Progenitor cell of endocrine pancreas (in vitro differentiated cells): ENCODE data around the gene CEP128. TPM values are rescaled to one million over a fixed set of nuclear protein-coding genes. Genes with fewer than 3 reads are reported as not detected.

Experiments used
- DNase-seq: peaks from one replicate; pipeline ENCODE4 v3.0.0; 2021; ENCODE audit warnings: low spot score; ENCODE audit not compliant: unreplicated experiment
- H3K27ac Mint-ChIP-seq: 2 replicates; pipeline ENCODE4 v1.8.0; 2021; ENCODE audit warnings: mild to moderate bottlenecking, moderate library complexity, mixed read lengths
- H3K27me3 Mint-ChIP-seq: 2 replicates; pipeline ENCODE4 v1.8.0; 2021; ENCODE audit warnings: mixed read lengths
- H3K36me3 Mint-ChIP-seq: 2 replicates; pipeline ENCODE4 v1.8.0; 2022; ENCODE audit warnings: mixed read lengths; ENCODE audit not compliant: insufficient read depth
- H3K4me1 Mint-ChIP-seq: 2 replicates; pipeline ENCODE4 v1.8.0; 2021; ENCODE audit warnings: low read depth, mixed read lengths
- H3K4me3 Mint-ChIP-seq: 2 replicates; pipeline ENCODE4 v1.8.0; 2021; ENCODE audit warnings: low read depth, mild to moderate bottlenecking, moderate library complexity, mixed read lengths
- H3K9me3 Mint-ChIP-seq: 2 replicates; pipeline ENCODE4 v1.8.0; 2021; ENCODE audit warnings: low read depth, mixed read lengths
- CTCF ChIP-seq: fragments of 200-600 bp; sonication (generic); IDR thresholded peaks from one replicate; pipeline ENCODE4 v1.5.0; 2021; ENCODE audit warnings: antibody characterized with exemption, mild to moderate bottlenecking; ENCODE audit not compliant: unreplicated experiment
- total RNA-seq: library from RNA; stranded (reverse); gene quantifications from 2 replicates; pipeline ENCODE4 v1.2.1, GENCODE V29; 2021

Gene CEP128
- total RNA-seq, 1 donor from 2014 or later = 15.9 TPM

- H3K27ac Mint-ChIP-seq = no peak overlapping the region
- no peaks in the 10 kb centered on the region for H3K36me3 Mint-ChIP-seq
- no peaks in the 10 kb centered on the region for H3K9me3 Mint-ChIP-seq
- H3K27me3 Mint-ChIP-seq = no peaks in the 10 kb centered on the region
- no peak for TF ChIP-seq CTCF
- DNase-seq = no peak
- H3K4me3 Mint-ChIP-seq = no peak overlapping the region
- H3K4me1 Mint-ChIP-seq = no peaks in the 10 kb centered on the region
These were observed 170.3 kb downstream of the CEP128 start for GRCh38 chr14:80771201-80771600.

DNA sequence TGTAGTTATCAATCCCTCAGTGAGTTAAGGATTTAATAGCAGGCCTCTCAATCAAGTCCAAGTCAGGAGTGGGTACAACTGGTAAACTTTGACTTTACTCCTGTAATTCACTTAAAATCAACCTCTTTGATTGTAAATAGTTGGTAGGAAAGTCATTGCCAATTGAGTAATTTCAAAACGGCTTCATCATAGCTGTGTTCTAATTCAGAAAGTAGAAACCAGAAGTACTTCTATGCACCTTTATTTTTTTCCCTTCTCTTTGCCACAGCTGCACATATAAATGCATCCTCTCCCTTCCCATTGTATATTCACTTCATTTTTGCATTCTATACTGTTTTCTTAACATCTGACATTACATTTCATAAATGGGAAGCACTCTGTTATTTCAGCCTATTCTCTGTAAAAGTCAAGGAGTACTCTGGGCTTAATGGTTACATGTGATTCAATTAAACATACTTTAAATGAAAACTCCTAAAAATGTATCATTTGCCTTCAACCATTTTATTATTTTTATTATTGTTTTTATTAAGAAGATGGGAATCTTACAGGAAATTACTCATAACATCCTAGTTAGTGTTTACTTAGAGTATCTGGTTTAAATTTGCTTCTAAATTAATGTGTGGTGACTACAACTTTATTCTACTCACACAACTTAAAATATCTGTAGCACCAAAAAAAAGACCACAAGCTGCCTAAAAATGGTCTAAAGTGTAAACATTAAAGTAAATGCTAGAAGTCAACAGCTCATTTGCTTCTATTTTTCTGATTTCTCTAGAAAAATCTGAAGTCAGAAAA is 171.2 kb downstream of the CEP128 start:
- Mint-ChIP-seq H3K4me3 (no peak overlapping the region), H3K27ac (no peak overlapping the region), H3K9me3 (no peaks in the 10 kb centered on the region), H3K36me3 (no peaks in the 10 kb centered on the region), H3K4me1 (no peaks in the 10 kb centered on the region), H3K27me3 (no peaks in the 10 kb centered on the region)
- no peak for DNase-seq
- no peak for TF ChIP-seq CTCF

DNA sequence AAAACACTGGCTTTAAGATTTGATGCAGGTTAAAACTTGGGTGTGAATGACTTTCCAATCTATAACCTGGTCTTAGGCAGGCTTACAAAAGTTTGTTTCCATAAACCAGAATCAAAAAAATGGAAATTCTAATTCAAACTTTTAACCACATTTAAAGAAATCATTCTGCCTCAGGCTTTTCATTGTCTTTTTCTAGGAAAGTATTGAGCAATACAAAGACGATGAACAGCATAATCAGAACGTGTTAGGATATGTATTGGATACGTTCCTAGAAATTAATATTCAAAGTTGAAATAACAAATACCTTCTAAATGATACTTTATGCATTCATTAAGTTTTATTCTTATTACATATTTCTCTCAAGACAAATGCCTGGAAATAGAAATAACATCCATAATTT is 172.9 kb downstream of the CEP128 start:
- H3K4me1 Mint-ChIP-seq = no peaks in the 10 kb centered on the region
- H3K36me3 Mint-ChIP-seq = no peaks in the 10 kb centered on the region
- no peaks in the 10 kb centered on the region for H3K9me3 Mint-ChIP-seq
- H3K4me3 Mint-ChIP-seq = no peak overlapping the region
- no peak for TF ChIP-seq CTCF
- no peak overlapping the region for H3K27ac Mint-ChIP-seq
- no peak for DNase-seq
- H3K27me3 Mint-ChIP-seq = no peaks in the 10 kb centered on the region

- Mint-ChIP-seq H3K27ac (no peak overlapping the region), H3K9me3 (no peaks in the 10 kb centered on the region), H3K36me3 (no peaks in the 10 kb centered on the region), H3K27me3 (no peaks in the 10 kb centered on the region), H3K4me1 (no peaks in the 10 kb centered on the region), H3K4me3 (no peak overlapping the region)
- DNase-seq = no peak
- TF ChIP-seq CTCF = no peak
These were observed 176.5 kb downstream of the CEP128 start for GRCh38 chr14:80764921-80765507.

DNA sequence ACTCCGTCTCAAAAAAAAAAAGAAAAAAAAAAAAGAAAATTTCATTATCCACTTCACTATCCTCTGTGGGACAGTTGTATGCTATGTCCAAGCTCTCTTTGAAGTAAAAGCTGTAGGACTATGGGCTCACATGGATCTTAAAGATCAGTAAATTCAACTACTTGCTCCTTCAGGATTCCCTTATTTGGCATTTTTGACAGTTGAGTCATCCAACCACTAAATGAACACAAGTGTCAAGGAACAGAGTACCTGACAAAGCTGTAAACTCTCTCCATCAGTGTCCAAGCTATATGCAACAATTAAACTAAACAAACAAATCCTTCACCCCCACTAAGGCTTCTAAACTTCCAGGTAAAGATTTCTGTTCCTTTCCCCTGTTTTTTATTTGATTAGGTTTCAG is 177.0 kb downstream of the CEP128 start:
- TF ChIP-seq CTCF = no peak
- Mint-ChIP-seq H3K9me3 (no peaks in the 10 kb centered on the region), H3K36me3 (no peaks in the 10 kb centered on the region), H3K27ac (no peak overlapping the region), H3K27me3 (no peaks in the 10 kb centered on the region), H3K4me1 (no peaks in the 10 kb centered on the region), H3K4me3 (no peak overlapping the region)
- no peak for DNase-seq
